Measurements from ENCODE around the gene FAM47E.

The FAM47E gene

GRCh38 chr4:76251441-76252270 lies at the start of gene FAM47E:
Gene FAM47E, plus strand, starts transcription at chr4:76251721. Its CDS starts 26 bp downstream, at chr4:76251747.
- peak; percentile 23 to 28 for DNase-seq

- no peak for DNase-seq
These were observed 48.0 kb upstream of the FAM47E start for GRCh38 chr4:76203541-76203940.

DNA sequence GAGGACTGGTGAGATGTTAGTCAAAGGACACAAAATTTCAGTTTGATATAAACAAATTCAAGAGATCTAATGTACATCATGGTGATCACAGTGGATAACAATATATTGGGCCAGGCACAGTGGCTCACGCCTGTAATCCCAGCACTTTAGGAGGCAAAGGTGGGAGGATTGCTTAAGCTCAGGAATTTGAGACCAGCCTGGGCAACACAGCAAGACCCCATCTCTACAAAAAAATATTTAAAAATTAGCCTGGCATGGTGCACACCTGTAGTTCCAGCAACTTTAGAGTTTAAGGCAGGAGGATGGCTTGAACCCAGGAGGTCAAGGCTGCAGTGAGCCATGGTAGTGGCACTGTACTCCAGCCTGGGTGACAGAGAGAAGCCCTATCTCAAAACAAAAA lies 46.6 kb upstream of the FAM47E start:
- no peak for DNase-seq

DNA sequence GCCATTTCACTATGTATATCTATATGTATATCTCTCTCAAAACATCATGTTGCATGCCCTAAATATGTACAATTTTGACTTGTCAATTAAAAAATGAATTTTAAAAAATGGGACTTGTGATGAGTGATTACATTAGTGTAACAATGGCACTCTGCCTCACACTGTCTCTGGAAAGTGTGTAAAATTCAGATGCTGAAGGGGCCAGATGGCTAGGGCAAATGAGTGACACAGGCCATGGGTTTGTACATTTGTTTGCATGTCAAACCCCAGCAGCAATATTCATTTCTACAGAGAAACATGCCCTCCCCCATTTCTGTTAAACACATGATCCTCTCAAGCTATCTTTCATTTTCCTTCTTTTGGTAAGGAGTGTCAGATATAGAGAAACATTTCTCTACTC lies 46.0 kb upstream of the FAM47E start:
- DNase-seq = no peak

- DNase-seq = no peak
These were observed 45.1 kb upstream of the FAM47E start for GRCh38 chr4:76206222-76206942.

DNA sequence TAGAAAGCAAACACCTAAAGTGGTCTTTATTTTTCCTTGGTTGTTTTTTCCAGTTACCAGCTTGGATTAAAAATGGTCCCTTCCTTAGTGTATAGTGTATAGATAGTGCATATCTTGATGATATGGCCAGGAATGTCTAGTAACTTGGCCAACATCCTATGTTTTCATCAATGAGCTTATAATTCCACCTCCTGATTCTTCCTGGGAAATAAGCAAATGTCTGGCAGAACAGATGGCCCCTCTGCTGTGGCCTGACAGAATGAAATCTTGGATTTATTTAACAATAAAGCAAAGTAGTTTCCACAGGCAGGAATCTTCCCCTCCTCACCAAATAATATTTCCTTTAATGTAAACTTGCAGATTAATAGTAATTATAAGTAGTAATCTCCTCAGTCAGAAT lies 44.0 kb upstream of the FAM47E start:
- DNase-seq = no peak

GRCh38 chr4:76208005-76208765 lies 43.3 kb upstream of the FAM47E start:
- peak in 1 of 2 donors; percentile 91 for DNase-seq

- DNase-seq = no peak
These were observed 41.6 kb upstream of the FAM47E start for GRCh38 chr4:76209881-76210280.

GRCh38 chr4:76210452-76210851 lies 41.1 kb upstream of the FAM47E start:
- DNase-seq = peak in 1 of 2 donors; percentile 1

DNA sequence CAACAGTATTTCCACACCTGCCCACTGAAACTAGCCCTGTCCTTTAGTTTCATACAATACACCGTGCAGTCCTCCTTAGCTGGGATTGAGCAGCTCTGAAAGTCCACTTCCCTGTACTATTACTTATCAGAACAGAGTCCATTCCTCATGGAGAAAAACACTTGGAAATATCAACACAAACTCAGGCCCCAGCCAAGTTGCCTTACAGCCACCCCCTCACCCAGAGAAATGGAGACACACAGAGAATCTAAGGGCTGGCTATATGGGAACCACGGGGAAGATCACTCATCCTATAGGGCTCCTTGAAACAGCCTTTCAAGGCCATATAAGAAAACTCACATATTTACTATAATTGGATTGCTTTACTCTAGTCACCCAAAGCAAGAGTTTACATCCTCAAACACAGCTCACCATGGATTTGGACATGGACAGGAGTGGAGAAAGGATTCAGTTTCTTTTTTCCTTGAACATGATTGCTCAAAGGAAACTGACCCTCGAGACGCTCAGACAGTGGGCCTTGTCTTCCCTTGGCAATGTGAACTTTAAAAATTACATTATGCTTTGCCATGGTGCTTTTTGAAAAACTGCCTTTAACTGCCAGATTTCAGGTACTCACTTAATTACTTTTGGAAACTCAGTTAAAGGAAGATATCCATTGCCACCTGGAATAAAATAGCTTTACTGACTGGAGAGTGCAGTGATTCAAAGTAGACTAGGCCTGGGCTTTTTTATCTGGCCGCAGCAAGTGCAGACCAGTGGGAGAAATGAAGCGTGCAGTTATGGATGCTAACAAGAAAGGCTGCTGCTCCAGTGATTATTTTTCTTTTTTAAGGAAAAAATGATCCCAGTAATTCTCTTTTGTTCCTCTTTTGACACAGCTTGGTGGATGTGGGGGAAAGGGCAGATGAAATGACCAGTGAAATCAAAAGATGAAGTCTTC lies 39.5 kb upstream of the FAM47E start:
- no peak for DNase-seq

GRCh38 chr4:76212851-76213414 lies 38.6 kb upstream of the FAM47E start:
- no peak for DNase-seq

DNA sequence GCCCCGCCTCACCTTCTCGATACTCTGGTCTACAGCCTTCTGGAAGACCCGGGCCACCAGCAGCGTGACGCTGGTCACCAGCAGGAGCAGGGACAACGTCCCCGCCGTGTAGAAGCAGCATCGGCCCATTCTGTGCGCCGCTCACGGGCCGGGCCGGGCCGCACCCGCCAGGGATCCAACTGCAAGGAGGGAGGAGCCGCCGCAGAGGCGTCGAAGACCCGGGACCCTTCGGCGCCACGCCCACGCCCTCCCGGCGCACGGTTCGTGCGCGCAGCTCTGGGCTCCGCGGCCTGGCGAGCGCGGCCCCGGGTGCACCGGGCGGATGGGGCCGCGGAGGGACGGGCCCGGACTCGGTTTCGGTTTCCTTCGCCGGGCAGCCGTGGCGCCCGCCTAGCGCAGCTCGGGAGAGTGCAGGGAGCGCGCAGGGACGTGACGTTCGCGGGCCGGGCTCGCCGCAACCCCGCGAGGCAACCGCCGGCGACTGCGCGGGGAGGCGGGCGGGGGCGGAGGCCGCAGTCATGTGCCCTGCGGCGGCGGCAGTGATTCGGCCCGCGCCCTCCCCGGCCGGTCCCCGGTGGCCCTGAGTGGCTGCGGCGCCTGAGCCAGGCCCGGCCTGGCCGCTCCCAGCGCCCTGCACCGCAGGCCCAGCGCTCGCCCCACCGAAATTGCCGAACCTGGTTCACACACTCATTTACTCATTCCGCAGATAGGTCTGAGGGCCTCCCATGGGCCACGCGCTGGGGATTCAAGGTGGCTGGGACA lies 37.9 kb upstream of the FAM47E start, which contains the start of gene SCARB2:
Gene SCARB2 (minus strand): TSS at position 410 of the 762 bp plus-strand sequence. CDS start 281 bp downstream, at position 129.
- peak; percentile 63 to 67 for DNase-seq

- DNase-seq = peak in 1 of 2 donors; percentile 28
These were observed 37.3 kb upstream of the FAM47E start for GRCh38 chr4:76214177-76214675.

DNA sequence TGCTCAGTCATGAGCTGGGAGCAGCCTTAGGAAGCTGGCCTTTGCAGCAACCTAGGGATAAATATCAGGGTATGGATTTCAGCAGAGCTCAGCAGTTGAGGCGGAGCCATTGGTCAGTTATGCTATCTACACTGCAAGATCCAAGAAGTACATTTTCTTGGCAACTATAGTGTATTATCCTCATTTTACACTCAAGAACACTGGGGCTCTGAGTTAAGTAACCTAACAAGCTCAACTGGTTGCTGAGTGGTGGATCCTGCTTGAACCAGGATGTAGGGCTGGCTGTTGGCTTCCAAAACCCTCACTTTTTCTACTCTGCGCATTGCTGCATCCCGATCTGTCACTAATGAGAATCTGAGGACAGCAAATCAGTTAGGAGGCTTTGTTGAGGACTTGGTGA lies 36.4 kb upstream of the FAM47E start:
- DNase-seq = no peak

DNA sequence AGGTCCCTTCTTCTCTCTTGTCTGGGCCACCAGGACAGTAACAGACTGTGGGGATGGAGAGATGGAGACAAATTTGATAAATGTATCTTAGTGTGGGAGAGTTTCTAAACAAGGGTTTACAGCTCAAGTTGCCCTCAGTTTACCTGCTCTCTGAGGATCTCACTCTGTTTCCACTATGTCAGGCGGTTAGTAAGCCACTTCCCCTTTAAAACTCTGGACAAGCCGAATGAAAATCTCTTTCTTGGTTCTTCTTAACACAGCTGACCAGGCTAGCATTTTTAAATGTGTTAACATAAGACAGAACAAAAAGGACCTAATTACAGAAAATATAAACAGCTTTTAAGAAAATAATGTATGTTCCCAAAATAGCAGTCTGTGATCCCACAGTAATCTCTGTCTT lies 35.0 kb upstream of the FAM47E start:
- DNase-seq = no peak

DNA sequence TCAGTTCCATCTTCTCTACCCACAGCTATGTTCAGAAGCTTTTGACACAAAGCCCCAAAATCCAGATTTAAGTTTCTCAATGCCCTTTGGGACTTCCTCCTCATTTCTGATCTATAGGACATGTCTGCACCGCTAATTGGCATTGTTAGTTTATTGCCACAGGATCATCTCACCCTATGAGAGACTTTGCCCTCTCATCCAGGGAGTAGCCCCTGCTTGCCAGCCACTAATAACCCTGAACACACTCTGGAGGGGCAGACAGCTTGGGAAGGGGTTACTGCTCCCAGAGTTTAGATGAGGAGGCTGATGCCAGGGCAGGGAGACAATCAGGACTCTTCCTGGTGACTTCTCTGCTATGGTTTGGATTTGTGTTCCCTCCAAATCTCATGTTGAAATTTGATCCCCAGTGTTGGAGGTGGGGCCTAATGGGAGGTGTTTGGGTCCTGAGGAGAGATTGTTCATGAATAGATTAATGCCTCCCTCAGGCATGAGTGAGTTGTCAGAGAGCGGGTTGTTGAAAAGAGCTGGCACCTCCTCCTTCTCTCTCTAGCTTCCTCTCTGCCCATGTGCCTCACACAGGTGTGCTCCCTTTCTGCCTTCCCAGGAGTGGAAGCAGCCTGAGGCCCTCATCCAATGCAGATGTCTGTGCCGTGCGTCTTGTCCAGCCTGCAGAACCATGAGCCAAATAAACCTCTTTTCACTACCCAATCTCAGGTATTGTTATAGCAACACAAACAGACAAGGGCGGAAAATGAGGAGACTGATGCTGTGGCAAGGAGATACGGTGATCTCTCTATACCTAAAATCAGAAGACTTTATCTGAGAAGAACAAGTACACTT lies 34.3 kb upstream of the FAM47E start:
- no peak for DNase-seq

GRCh38 chr4:76219299-76220055 lies 32.0 kb upstream of the FAM47E start:
- no peak for DNase-seq

- DNase-seq = no peak
These were observed 27.4 kb upstream of the FAM47E start for GRCh38 chr4:76224171-76224570.

GRCh38 chr4:76226418-76226817 lies 25.1 kb upstream of the FAM47E start:
- no peak for DNase-seq
